ENCODE measurements around the gene ARHGAP26. TPM values are rescaled to one million over a fixed set of nuclear protein-coding genes. Genes with fewer than 3 reads are reported as not detected.
A peak's percentile ranks its signal among the peaks of the same experiment; 100 is the strongest.

The ARHGAP26 gene
- polyA plus RNA-seq, 4 donors: 7.6 to 31.7 (median 11.5) TPM

GRCh38 chr5:143019614-143020515, 249.7 kb downstream of the ARHGAP26 start:
- H3K9me3 ChIP-seq (ENCODE audit: control insufficient read depth in 2 of 2, insufficient read depth in 1 of 2, low read depth in 1 of 2, low read length in 1 of 2): no peaks in the 10 kb centered on the region
- 82 to 87% (median 83%) methylated on average over 7 of the region's 7 CpGs for WGBS, 3 donors
- no peak for FAIRE-seq
- peaks cover 0 to 3% (median 0%) of the 10 kb centered on the region in 3 donors for H3K4me1 ChIP-seq (ENCODE audit: control insufficient read depth in 3 of 3, insufficient read depth in 2 of 3, low read depth in 1 of 3, low read length in 2 of 3)
- no peaks in the 10 kb centered on the region for H3K27me3 ChIP-seq (ENCODE audit: control insufficient read depth in 3 of 3, insufficient read depth in 3 of 3, low read length in 3 of 3)
- DNase-seq: no peak
- no peak overlapping the region for H3K4me3 ChIP-seq (ENCODE audit: low read depth in 1 of 3, low read length in 3 of 3)
- no peak overlapping the region for H3K27ac ChIP-seq (ENCODE audit: low read depth in 1 of 3, low read length in 2 of 3)
- peaks cover 0 to 12% (median 2%) of the 10 kb centered on the region in 3 donors for H3K36me3 ChIP-seq (ENCODE audit: control insufficient read depth in 3 of 3, insufficient read depth in 2 of 3, low read depth in 1 of 3, low read length in 3 of 3)

GRCh38 chr5:143021595-143021994, 251.4 kb downstream of the ARHGAP26 start:
- WGBS, 3 donors: 77 to 90% (median 81%) methylated on average over 2 of the region's 2 CpGs

GRCh38 chr5:143023411-143024096, 253.4 kb downstream of the ARHGAP26 start:
- Histone ChIP-seq H3K27ac (ENCODE audit: low read depth in 1 of 3, low read length in 2 of 3) (no peak overlapping the region), H3K4me3 (ENCODE audit: low read depth in 1 of 3, low read length in 3 of 3) (no peak overlapping the region), H3K36me3 (ENCODE audit: control insufficient read depth in 3 of 3, insufficient read depth in 2 of 3, low read depth in 1 of 3, low read length in 3 of 3) (peaks cover 2 to 9% (median 2%) of the 10 kb centered on the region in 3 donors), H3K27me3 (ENCODE audit: control insufficient read depth in 3 of 3, insufficient read depth in 3 of 3, low read length in 3 of 3) (no peaks in the 10 kb centered on the region), H3K9me3 (ENCODE audit: control insufficient read depth in 2 of 2, insufficient read depth in 1 of 2, low read depth in 1 of 2, low read length in 1 of 2) (no peaks in the 10 kb centered on the region), H3K4me1 (ENCODE audit: control insufficient read depth in 3 of 3, insufficient read depth in 2 of 3, low read depth in 1 of 3, low read length in 2 of 3) (no peaks in the 10 kb centered on the region)
- DNase-seq (no peak), FAIRE-seq (no peak)
- WGBS, 3 donors: 57 to 70% (median 67%) methylated on average over 10 of the region's 10 CpGs

More at GRCh38 chr5:143021595-143021994, 251.4 kb downstream of the ARHGAP26 start:
- DNase-seq (peak in 1 of 2 donors; percentile 26), FAIRE-seq (no peak)
- Histone ChIP-seq H3K27me3 (ENCODE audit: control insufficient read depth in 3 of 3, insufficient read depth in 3 of 3, low read length in 3 of 3) (no peaks in the 10 kb centered on the region), H3K36me3 (ENCODE audit: control insufficient read depth in 3 of 3, insufficient read depth in 2 of 3, low read depth in 1 of 3, low read length in 3 of 3) (peaks cover 2 to 9% (median 2%) of the 10 kb centered on the region in 3 donors), H3K27ac (ENCODE audit: low read depth in 1 of 3, low read length in 2 of 3) (no peak overlapping the region), H3K4me3 (ENCODE audit: low read depth in 1 of 3, low read length in 3 of 3) (no peak overlapping the region), H3K9me3 (ENCODE audit: control insufficient read depth in 2 of 2, insufficient read depth in 1 of 2, low read depth in 1 of 2, low read length in 1 of 2) (no peaks in the 10 kb centered on the region), H3K4me1 (ENCODE audit: control insufficient read depth in 3 of 3, insufficient read depth in 2 of 3, low read depth in 1 of 3, low read length in 2 of 3) (peaks cover 0 to 2% (median 0%) of the 10 kb centered on the region in 3 donors)

GRCh38 chr5:143024228-143024920, 254.2 kb downstream of the ARHGAP26 start:
- H3K9me3 ChIP-seq (ENCODE audit: control insufficient read depth in 2 of 2, insufficient read depth in 1 of 2, low read depth in 1 of 2, low read length in 1 of 2): no peaks in the 10 kb centered on the region
- DNase-seq: no peak
- H3K27me3 ChIP-seq (ENCODE audit: control insufficient read depth in 3 of 3, insufficient read depth in 3 of 3, low read length in 3 of 3): no peaks in the 10 kb centered on the region
- 80 to 82% (median 81%) methylated on average over 5 of the region's 5 CpGs for WGBS, 3 donors
- FAIRE-seq: no peak
- H3K27ac ChIP-seq (ENCODE audit: low read depth in 1 of 3, low read length in 2 of 3): no peak overlapping the region
- peaks cover 2 to 11% (median 2%) of the 10 kb centered on the region in 3 donors for H3K36me3 ChIP-seq (ENCODE audit: control insufficient read depth in 3 of 3, insufficient read depth in 2 of 3, low read depth in 1 of 3, low read length in 3 of 3)
- H3K4me1 ChIP-seq (ENCODE audit: control insufficient read depth in 3 of 3, insufficient read depth in 2 of 3, low read depth in 1 of 3, low read length in 2 of 3): no peaks in the 10 kb centered on the region
- H3K4me3 ChIP-seq (ENCODE audit: low read depth in 1 of 3, low read length in 3 of 3): no peak overlapping the region

GRCh38 chr5:143025376-143025775, 255.2 kb downstream of the ARHGAP26 start:
- Histone ChIP-seq H3K27ac (ENCODE audit: low read depth in 1 of 3, low read length in 2 of 3) (no peak overlapping the region), H3K36me3 (ENCODE audit: control insufficient read depth in 3 of 3, insufficient read depth in 2 of 3, low read depth in 1 of 3, low read length in 3 of 3) (peaks cover 2 to 6% (median 2%) of the 10 kb centered on the region in 3 donors)
- no peak for DNase-seq

GRCh38 chr5:143025971-143026370, 255.8 kb downstream of the ARHGAP26 start:
- FAIRE-seq: no peak
- peaks cover 2 to 6% (median 2%) of the 10 kb centered on the region in 3 donors for H3K36me3 ChIP-seq (ENCODE audit: control insufficient read depth in 3 of 3, insufficient read depth in 2 of 3, low read depth in 1 of 3, low read length in 3 of 3)
- H3K27ac ChIP-seq (ENCODE audit: low read depth in 1 of 3, low read length in 2 of 3): no peak overlapping the region
- no peaks in the 10 kb centered on the region for H3K9me3 ChIP-seq (ENCODE audit: control insufficient read depth in 2 of 2, insufficient read depth in 1 of 2, low read depth in 1 of 2, low read length in 1 of 2)
- H3K27me3 ChIP-seq (ENCODE audit: control insufficient read depth in 3 of 3, insufficient read depth in 3 of 3, low read length in 3 of 3): no peaks in the 10 kb centered on the region
- no peaks in the 10 kb centered on the region for H3K4me1 ChIP-seq (ENCODE audit: control insufficient read depth in 3 of 3, insufficient read depth in 2 of 3, low read depth in 1 of 3, low read length in 2 of 3)
- DNase-seq: no peak
- H3K4me3 ChIP-seq (ENCODE audit: low read depth in 1 of 3, low read length in 3 of 3): no peak overlapping the region
- WGBS, 3 donors: 74 to 80% (median 77%) methylated on average over 1 of the region's 1 CpG

More at GRCh38 chr5:143025376-143025775, 255.2 kb downstream of the ARHGAP26 start:
- FAIRE-seq: no peak
- H3K27me3 ChIP-seq (ENCODE audit: control insufficient read depth in 3 of 3, insufficient read depth in 3 of 3, low read length in 3 of 3): no peaks in the 10 kb centered on the region
- WGBS, 3 donors: 71 to 78% (median 75%) methylated on average over 4 of the region's 4 CpGs
- H3K4me1 ChIP-seq (ENCODE audit: control insufficient read depth in 3 of 3, insufficient read depth in 2 of 3, low read depth in 1 of 3, low read length in 2 of 3): no peaks in the 10 kb centered on the region
- no peaks in the 10 kb centered on the region for H3K9me3 ChIP-seq (ENCODE audit: control insufficient read depth in 2 of 2, insufficient read depth in 1 of 2, low read depth in 1 of 2, low read length in 1 of 2)
- H3K4me3 ChIP-seq (ENCODE audit: low read depth in 1 of 3, low read length in 3 of 3): no peak overlapping the region

GRCh38 chr5:143026380-143026779, 256.2 kb downstream of the ARHGAP26 start:
- no peak for FAIRE-seq
- DNase-seq: no peak
- WGBS, 3 donors: 97 to 100% (median 99%) methylated on average over 3 of the region's 3 CpGs
- Histone ChIP-seq H3K27ac (ENCODE audit: low read depth in 1 of 3, low read length in 2 of 3) (no peak overlapping the region), H3K4me1 (ENCODE audit: control insufficient read depth in 3 of 3, insufficient read depth in 2 of 3, low read depth in 1 of 3, low read length in 2 of 3) (no peaks in the 10 kb centered on the region), H3K27me3 (ENCODE audit: control insufficient read depth in 3 of 3, insufficient read depth in 3 of 3, low read length in 3 of 3) (no peaks in the 10 kb centered on the region), H3K36me3 (ENCODE audit: control insufficient read depth in 3 of 3, insufficient read depth in 2 of 3, low read depth in 1 of 3, low read length in 3 of 3) (peaks cover 2 to 6% (median 2%) of the 10 kb centered on the region in 3 donors), H3K9me3 (ENCODE audit: control insufficient read depth in 2 of 2, insufficient read depth in 1 of 2, low read depth in 1 of 2, low read length in 1 of 2) (no peaks in the 10 kb centered on the region), H3K4me3 (ENCODE audit: low read depth in 1 of 3, low read length in 3 of 3) (no peak overlapping the region)

GRCh38 chr5:143029293-143029692, 259.1 kb downstream of the ARHGAP26 start:
- DNase-seq (no peak), FAIRE-seq (no peak)
- 89 to 93% (median 89%) methylated on average over 4 of the region's 4 CpGs for WGBS, 3 donors
- Histone ChIP-seq H3K4me1 (ENCODE audit: control insufficient read depth in 3 of 3, insufficient read depth in 2 of 3, low read depth in 1 of 3, low read length in 2 of 3) (peaks cover 0 to 6% (median 2%) of the 10 kb centered on the region in 3 donors), H3K36me3 (ENCODE audit: control insufficient read depth in 3 of 3, insufficient read depth in 2 of 3, low read depth in 1 of 3, low read length in 3 of 3) (peaks cover 0 to 2% (median 2%) of the 10 kb centered on the region in 3 donors), H3K9me3 (ENCODE audit: control insufficient read depth in 2 of 2, insufficient read depth in 1 of 2, low read depth in 1 of 2, low read length in 1 of 2) (no peaks in the 10 kb centered on the region), H3K27me3 (ENCODE audit: control insufficient read depth in 3 of 3, insufficient read depth in 3 of 3, low read length in 3 of 3) (no peaks in the 10 kb centered on the region), H3K27ac (ENCODE audit: low read depth in 1 of 3, low read length in 2 of 3) (no peak overlapping the region), H3K4me3 (ENCODE audit: low read depth in 1 of 3, low read length in 3 of 3) (no peak overlapping the region)
